Fibroblast of skin of back (primary cell): ENCODE data around the gene ETFA.
A peak's percentile ranks its signal among the peaks of the same experiment; 100 is the strongest.

Experiments used
- DNase-seq: peaks from one replicate; pipeline ENCODE4 v3.0.0-alpha.2; 2013

The ETFA gene

DNA sequence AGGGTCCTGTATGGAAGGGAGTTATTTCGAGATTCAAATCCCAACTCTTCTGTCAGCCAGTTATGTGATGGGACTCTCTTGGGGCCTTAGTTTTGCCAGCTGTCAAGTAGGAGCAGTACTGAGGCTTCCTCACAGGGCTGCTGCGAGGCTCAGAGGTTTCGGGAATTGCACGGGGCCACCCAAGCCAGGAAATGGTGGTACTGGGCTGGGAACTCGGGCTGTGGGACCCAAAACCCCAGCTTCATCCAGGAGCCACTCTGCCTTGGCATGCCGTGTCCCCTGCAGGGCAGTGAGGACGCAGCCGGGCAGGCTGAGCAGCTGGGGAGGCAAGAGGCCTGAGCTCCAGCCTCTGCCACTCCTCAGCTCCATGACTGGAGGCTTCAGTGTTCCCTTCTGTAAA, 118.6 kb downstream of the ETFA start:
- no peak for DNase-seq

DNA sequence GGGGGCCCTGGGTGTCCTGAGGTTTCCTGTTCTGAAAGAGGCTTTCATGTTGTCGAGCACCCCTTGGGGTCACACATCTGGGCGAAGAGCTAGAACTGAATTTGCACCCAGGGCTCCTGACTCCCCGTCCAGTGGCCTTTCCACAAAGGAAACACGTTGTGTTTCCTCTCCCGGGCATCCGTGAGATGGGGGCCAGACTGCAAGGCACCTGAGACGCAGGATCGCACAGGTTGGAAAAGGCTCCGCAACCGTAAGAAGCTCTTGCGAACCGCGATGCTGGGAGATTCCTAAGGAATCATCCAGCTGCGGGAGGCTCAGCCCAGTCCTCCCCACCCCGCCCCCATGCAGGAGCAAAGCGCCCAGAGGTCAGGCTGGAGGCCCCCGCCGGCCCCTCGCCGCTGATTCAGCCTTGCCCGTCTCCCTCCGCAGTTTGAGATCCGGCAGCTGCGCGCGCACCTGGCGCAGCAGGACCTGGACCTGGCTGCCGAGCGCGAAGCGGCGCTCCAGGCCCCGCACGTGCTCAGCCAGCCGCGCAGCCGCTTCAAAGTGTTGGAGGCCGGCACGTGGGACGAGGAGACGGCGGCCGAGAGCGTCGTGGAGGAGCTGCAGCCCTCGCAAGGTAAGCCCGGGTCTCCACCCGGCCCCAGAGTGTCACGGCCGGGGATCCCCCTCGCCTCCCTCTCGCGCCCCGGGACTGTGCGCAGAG, 119.6 kb downstream of the ETFA start:
- DNase-seq = no peak

DNA sequence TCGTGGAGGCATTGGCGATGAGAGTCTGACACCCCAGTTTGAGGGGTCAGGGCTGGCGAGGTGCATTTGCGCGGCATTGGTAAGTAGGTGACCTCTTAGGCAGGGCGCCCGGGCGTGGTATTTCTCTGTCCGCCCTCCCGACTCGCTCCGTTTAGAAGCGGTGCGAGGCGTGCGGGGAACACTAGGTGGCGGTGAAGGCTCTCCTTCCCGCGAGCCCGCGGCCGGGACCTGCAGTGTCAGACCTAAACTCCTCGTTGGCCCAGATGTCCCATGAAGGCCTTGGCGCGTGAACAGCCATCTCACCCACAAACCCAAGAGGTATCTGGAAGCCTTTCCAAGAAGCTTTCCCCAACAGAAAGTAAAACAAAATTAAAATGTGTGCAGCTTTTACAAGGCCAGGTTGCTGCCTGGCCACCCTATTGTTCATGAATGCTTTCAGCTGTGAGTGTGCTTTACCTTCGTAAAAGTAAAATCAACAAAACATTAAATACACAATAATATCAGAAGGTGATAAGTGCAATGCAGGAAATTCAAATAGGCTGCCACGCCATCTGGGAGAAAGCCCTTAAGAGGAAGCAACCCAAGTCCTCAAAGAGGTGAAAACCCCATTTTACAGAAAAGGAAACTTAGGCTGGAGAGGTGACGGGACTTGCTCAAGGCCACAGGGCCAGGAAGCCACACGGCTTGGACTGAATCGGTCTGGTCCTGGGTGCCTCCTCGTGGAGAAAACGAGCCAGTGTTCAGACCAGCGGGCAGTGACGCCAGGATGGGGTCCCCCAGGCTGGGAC, 120.3 kb downstream of the ETFA start:
- DNase-seq = peak; percentile 65

DNA sequence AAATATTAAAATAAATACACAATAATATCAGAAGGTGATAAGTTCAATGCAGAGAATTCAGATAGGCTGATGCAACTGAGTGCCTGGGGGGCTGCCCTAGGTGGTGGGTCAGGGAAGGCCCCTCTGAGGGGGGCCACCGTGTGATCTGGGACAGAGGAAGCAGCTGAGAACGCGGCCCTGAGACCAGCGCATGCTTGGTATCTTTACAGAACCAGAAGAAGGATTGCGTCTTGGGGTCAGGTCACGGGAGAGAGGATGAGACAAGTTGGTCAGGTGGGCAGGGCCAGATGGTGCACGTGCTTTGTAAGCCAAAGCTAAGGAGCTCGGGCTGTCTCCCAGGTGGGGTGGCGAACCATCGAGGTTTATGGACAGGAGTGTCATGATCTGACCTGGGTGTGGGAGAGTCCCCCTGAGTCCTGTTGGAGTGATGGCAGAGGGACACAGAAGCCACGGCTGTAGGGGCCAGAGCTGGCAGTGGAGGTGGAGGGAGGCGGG, 121.2 kb downstream of the ETFA start:
- no peak for DNase-seq

DNA sequence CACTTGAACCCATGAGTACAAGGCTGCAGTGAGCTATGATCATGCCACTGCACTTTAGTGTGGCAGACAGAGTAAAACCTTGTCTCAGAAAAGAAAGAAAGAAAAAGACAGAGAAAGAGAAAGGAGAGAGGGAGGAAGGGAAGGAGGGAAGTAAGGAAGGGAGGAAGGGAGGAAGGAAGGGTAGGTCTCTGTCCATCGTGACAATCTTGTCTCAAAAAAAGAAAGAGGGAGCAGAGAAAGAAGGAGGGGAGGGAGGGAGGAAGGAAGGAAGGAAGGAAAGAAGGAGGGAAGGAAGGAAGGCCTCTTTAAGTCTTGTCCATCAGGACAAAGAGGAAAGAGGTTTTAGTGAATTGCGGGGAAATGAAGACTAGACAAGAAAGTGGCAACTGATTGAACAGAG, 122.2 kb downstream of the ETFA start:
- no peak for DNase-seq

DNA sequence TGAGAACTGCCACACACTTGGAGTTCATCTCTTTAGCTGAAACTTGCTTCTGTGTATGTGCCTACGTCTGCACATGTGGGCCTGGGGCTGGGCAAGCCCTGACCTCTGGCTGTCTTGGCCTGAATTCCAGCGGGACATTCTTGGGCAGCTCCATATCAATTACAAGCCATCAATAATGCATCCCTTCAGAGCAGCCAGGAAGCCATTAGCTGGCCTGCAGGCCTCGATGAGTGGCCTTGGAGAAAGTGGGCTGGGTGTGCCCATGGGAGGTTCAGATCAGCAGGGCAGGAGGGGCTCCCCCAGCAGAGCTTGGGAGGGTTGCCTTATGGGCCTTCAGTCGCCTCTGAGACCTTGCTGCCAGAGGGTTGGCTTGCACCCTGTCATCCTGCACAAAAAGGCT, 124.1 kb downstream of the ETFA start:
- no peak for DNase-seq

DNA sequence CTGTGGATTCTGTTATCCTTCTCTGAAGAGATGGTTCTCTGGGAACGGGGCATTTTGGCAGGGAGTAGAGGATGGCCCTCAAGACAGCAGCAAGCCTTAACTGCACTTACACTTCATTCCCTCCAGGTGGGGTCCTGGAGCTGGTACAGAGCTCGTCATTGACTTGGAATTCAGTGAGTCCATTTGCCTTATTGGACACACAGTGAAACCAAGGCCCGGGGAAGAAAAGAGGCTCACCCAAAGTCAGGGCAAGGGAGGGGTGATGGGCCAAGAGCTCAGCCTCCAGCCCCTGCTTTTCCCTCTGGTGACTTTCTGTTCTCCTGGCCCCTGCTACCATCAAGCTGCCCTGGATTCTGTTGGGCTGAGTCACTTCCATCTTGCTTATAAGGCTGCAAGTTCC, 125.6 kb downstream of the ETFA start:
- DNase-seq = peak; percentile 80

DNA sequence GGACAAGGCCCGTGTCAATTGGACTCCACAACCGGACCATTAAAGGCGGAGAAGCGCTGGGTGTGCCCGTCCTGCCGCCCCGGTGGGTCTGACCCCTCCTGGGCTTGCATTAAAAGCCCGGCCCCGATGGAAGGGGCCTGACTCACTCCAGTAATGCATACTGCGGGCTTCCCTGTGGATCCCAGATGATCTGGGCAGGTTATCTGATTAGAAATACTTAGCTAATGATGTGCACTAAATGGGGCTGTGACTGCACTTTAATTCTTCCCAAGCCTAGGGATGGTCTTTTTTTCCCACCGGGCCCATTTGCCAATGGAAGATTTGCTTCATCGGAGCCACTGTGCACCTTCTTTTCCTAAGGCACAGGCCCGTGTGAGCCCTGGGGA, 126.6 kb downstream of the ETFA start:
- no peak for DNase-seq

DNA sequence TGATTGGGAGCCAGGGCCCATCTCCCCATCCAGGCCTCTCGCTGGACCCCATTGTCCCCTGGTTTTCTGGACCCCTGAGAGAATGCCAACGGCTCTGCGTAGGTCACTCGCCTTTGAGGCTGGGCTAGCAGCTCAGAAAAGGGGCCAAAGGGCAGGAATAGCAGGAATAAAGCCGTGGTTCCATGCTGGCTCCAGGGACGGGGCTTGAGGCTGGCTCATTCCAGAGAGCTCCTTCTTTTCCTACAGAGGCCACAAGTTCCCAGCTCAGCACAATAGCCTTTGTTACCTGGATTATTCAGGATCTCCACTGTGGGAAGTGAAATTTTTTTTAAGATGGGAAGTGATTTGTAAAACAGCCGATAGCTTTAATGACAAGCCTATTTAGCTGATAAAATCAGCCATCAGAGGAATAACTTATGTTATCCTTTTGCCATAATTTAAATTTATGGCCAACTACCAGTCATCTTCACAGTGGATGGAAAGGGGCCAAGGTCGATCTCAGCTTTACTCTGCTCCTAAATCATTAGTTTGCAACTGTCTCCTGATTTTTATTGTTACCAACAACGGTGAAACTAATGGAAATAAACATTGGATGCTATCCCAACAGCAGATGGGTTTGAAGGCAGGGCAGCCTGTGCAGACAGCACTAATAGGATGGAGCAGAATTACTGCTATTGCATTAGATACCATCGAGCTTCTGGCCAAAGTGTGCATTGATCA, 127.2 kb downstream of the ETFA start:
- DNase-seq = no peak

DNA sequence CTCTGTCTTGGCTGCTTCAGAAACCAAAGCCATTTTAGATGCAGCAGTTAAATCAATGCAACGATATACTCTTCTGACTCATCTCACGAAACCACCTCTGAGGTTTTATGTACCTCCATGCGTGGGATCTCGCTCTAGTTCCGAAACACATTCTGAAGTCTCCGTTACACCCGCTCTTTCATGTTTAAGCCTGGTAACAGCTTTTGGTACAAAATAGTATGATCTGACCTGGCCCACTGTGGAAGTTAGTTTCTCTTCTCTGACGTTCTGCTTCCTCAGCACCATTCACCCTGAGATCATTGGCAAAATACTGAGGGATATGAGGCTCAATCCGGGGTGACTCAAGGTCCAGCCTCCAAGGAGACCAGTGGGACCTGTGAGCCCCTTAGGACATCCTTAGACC, 129.6 kb downstream of the ETFA start:
- no peak for DNase-seq

DNA sequence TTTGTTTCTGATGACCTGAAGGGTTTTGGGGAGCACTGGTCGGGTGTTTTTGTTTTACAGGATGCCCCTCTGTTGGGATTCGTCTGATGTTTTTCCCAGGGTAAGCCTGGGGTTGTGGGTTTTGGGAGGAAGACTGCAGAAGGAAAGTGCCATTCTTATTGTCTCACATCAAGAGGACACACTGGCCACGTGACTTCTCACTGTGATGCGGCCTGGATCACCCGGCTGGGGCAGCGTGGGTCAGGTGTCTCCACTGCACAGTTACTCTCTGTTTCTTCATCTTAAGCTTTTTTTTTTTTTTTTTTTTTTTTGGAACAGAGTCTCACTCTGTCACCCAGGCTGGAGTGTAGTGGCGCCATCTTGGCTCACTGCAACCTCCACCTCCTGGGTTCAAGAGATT, 130.9 kb downstream of the ETFA start:
- DNase-seq = no peak

DNA sequence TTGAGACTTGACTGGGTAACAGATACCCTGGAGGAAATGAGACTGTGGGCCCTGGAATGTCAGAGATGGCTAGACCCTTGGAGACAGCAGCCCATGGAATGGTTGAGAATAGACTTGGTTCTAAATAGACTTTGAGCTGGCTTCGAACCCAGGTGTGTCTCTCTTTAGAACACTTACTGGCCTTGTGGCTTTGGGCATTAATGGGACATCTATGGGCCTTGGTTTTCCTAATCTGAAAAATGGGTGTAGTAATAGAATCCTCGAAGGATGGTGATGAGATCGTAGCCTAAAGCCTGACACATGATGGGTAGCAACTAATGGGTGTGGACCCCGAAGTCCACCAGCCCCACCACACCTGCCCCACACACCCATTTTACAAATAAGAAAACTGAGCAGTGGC, 132.2 kb downstream of the ETFA start:
- DNase-seq = no peak

DNA sequence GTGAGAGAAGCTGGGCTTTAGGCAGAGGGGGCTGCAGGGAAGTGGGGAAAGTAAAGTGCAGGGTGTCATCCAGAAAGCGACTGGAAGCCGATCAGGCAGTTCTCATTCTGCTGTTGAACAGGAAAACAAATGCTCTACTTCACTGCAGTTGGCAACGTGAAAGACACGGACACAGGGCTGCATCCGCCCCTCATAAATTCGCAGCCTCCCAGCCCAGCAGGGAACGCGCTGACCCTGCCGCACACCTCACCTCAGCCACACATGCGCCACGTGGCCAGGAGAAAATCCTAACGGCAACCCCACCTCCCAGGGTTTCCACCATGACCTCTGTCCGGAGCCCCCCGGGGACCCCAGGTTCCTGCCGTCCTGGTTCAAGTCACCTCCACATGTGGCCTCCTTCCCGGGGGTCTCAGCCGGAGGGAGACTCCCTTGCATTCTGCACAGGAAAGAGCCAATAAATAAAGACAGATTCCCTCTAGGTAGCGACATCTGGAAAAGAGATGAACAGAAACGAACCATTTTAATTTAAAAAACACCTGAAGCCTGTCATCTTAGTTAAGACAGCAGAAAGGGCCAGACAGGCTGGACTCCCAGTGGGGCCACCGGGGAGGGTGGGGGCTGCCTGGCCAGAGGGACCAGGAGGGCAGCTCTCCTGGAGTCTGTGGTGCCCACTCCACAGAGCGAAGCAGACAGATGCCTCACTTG, 132.8 kb downstream of the ETFA start:
- no peak for DNase-seq

DNA sequence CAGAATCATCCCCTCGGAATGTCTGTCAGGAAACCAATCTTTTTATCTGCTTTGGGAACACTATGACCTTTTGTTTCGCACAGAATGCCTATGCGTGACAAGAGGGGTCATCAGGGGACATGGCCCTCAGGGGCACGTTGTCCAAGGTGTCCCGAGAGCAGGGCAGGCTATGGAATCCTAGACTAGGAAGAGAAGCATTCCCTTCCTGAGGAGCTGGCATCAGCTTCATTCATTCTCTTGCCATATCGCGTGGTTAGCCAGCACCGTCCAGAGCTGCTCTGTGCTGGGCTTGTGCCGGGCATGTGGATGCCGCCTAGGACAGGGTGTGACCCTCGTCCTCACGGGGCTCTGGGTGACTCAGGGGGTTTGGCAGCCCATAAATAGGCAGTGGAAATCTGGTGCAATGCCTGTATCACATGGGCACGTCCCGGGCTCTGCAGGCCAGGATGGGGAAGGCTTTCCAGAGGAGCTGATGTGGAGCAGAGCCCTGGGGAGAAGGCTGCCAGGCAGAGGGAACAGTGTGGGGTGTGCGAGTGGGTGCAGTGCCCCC, 133.7 kb downstream of the ETFA start:
- DNase-seq = peak; percentile 51

DNA sequence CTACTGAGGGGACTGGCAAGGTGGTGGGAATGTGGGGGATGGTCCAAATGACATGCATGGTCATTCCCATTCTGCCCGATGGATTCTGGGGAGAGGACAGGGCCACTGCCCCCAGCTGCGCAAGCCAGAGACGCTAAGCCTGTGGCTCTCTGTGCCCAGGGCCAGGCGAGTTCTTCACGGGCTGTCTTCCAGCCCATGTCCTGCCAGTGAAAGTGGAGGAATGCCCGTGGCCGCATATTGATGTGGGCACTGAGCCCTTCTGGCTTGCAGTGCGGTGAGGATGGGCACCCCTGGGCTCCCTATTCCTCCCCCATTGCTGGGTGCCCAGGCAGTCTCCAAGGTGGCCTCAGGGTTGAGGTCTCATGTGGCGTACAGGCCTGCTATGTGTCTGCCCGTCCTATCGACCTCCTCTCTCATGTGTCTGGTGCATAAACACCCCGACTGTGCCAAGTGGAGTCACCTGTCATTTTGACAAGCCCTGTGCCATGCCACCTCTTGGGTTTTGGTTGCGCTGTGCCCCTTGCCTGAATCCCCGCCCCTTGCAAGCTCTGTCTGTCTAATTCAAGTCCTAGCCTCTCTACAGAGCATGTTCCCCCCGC, 134.7 kb downstream of the ETFA start:
- DNase-seq = no peak

DNA sequence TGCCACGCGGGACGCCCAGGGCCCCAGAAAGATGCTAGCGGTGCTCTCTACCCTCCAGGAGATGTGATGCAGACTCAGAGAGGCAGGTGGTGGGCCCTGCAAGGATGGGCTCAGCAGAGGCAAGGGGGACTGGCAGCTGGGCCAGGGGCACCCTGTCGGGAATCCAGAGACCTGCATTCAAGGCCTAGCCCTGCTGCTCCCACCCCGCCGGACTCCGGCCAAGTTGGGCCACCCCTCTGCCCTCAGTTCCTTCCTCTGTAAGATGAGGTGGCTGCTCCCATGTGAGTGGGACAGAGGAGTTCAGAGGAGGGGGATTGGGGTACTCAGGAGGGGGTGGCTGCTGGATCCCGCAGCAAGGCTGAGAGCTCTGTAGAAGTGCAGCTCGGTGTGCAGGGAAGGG, 135.2 kb downstream of the ETFA start:
- DNase-seq = no peak

DNA sequence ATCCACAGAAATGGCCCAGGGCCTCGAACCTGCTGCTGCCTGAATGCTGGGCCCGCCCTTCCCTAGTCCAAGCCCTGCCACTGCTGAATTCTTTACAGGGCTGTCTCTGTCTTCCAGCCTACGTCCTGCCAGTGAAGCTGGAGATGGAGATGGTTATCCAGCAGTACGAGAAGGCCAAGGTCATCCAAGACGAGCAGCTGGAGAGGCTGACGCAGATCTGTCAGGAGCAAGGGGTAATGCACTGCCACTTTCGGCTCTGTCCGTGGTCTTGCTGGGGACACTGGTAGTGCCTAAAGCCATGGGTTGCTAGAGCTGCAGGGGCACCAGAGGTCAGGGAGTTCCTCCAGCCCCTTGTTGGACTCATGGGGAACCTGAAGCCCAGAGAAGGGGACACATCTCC, 135.8 kb downstream of the ETFA start:
- DNase-seq = no peak

DNA sequence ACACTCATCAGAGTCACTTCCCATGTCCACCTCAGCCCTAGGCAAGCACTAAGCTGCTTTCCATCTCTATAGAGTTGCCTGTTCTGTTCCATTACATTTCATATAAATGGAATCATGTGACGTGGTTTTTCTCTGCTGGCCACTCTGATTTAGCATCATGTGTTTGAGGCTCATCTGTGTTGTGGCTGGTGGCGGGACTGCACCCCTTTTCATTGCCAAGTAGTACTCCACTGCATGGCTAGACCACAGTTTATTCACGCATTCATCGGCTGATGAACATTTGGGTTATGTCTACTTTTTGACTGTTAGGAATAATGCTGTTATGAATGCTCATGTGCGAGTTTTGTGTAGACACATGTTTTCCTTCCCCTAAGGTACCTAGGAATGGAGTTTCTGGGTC, 136.6 kb downstream of the ETFA start:
- DNase-seq = no peak

DNA sequence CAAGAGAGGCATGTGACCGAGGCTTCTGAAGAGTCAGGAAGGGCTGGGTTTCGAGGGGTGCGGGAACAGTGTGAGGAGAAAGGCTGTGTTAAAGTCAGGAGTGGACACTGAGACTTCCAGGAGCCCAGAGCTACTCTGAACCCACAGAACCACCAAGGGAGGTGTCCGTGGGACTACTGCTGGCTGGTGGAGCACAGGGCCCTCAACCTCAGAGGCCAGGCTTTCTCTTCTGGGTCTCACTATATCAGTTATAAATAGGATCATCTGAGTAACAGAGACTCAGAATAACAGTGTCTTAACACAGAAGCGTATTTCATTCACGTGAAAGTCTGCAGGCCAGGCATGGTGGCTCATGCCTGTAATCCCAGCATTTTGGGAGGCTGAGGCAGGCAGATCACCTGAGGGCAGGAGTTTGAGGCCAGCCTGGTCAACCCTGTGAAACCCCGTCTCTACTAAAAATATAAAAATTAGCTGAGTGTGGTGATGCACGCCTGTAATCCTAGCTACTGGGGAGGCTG, 137.9 kb downstream of the ETFA start:
- DNase-seq = no peak

DNA sequence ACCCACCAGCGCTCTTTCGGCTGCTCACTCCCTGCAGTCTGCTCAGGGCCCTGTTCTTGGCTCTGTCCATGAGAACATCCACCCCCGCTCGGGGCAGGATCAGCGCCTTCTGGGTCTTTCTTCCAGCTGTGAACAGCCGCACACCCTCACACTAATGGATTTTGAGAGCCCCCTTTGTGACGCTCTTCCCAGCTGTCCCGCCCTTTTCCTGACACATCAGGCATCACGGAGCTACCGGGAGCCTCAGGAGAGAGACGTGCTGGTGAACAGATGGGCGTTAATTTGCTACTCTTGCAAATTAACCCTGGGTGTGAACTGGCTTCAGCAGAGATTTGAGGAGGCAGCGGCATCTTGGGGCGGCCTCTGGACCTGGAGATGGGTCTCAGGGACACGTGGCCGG, 138.5 kb downstream of the ETFA start:
- DNase-seq = no peak

DNA sequence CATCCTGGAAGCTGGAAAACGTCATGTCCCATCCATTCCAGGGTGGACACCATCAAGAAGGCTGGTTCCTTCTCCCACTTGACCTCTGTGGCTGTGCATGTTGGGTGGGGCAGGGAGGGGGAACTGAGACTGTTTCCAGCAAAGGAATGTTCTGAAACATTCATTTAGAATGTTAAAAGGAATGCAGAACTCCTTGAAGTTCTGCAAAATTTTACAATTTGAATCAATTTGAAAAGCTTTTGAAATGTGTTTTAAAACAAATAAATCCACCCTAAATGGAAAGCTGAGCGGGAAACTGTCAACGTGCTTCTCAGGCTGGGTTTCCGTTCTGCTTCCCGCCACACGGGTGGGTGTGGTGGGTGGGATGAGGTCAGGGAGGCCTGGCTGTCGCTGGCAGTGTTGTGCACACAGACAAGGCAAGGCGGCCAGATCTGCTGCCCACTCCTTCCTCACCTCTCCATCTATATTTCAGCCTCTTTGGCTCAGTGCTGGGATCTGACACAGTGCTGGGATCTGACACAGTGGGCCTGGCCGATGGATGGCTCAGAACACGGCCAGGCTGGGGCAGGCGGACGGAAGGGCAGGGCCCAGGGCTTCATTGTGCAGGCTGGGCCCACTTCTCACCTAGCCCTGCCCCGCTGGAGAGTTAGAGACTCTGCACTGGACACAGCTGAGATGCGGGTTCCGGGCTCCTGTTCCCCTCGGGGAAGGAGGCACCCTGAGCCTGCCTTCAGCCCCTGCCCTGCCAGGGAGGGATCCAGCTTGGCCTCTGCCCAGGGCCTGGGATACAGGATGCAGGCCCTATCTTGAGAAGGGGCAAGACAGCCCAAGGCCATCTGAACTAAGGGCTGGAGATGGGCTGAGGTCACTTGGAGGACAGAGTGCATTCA, 141.1 kb downstream of the ETFA start:
- peak; percentile 39 for DNase-seq
